ENCODE results near the gene FARSA. TPM values are rescaled to one million over a fixed set of nuclear protein-coding genes. Genes with fewer than 3 reads are reported as not detected.

The FARSA gene
- total and polyA plus RNA-seq, 2 of the 13 experiments (the other 11 are each of a cell fraction or from before 2014, with no cell fraction given), result 25.9 to 72.0 TPM

- TF ChIP-seq IRF1 (CRISPR knock-in tag; IDR thresholded peaks at IDR 0.05; ENCODE audit: low read depth), result no peak
- TF ChIP-seq ZBTB39 (CRISPR knock-in tag; IDR thresholded peaks at IDR 0.05), result no peak
- no peak for TF ChIP-seq ZBTB44 (CRISPR knock-in tag; IDR thresholded peaks at IDR 0.05)
- no peak for TF ChIP-seq GPN1 (CRISPR knock-in tag; IDR thresholded peaks at IDR 0.05; ENCODE audit: borderline replicate concordance)
- no peak for TF ChIP-seq TCF7L2 (IDR thresholded peaks at IDR 0.05; ENCODE audit: low read depth, low read length)
- no peak for TF ChIP-seq CHCHD3 (CRISPR knock-in tag; IDR thresholded peaks at IDR 0.05)
- TF ChIP-seq HMG20B (CRISPR knock-in tag; conservative IDR thresholded peaks at IDR 0.05), result no peak
- no peak for TF ChIP-seq GLMP (CRISPR knock-in tag; IDR thresholded peaks at IDR 0.05; ENCODE audit: borderline replicate concordance)
- TF ChIP-seq GABPB1 (CRISPR knock-in tag; IDR thresholded peaks at IDR 0.05), result peak; percentile 70; the same call in 1 of the 2 replicates
- TF ChIP-seq NFIB (CRISPR knock-in tag; IDR thresholded peaks at IDR 0.05; ENCODE audit: borderline replicate concordance), result no peak
- TF ChIP-seq SMAD1 (CRISPR knock-in tag; IDR thresholded peaks at IDR 0.05; ENCODE audit: borderline replicate concordance, low read depth), result no peak
- TF ChIP-seq ZNF382 (CRISPR knock-in tag; IDR thresholded peaks at IDR 0.05; ENCODE audit: borderline replicate concordance), result no peak
- no peak for TF ChIP-seq SP140L (CRISPR knock-in tag; IDR thresholded peaks at IDR 0.05; ENCODE audit: borderline replicate concordance)
- TF ChIP-seq ZNF3 (CRISPR knock-in tag; IDR thresholded peaks at IDR 0.05), result no peak
- no peak for TF ChIP-seq ZNF224 (CRISPR knock-in tag; IDR thresholded peaks at IDR 0.05)
- peak; percentile 87; the same call in 1 of the 2 replicates for TF ChIP-seq ZFP91 (CRISPR knock-in tag; IDR thresholded peaks at IDR 0.05; ENCODE audit: borderline replicate concordance)
- 0 out of 2 replicates have a peak, but pooled peaks have one; percentile 22 for TF ChIP-seq ZNF547 (CRISPR knock-in tag; IDR thresholded peaks at IDR 0.05)
- peak; percentile 70; the same call in 1 of the 2 replicates for TF ChIP-seq ZNF280D (CRISPR knock-in tag; IDR thresholded peaks at IDR 0.05)
Observed at GRCh38 chr19:12965017-12965811, 31.7 kb upstream of the FARSA start (continued).

Measured in HepG2 (cell line).